Ovary (tissue), 9 donors: ENCODE data around the gene P2RY13. TPM values are rescaled to one million over a fixed set of nuclear protein-coding genes. Genes with fewer than 3 reads are reported as not detected.

Experiments used
- DNase-seq, 5 donors: peaks; one replicate each; pipeline ENCODE4 v3.0.0-alpha.2; 2019 to 2020
- H3K27ac ChIP-seq, 2 donors: fragments of 200-600 bp; one replicate each; pipeline versions ENCODE4 v1.5.1 to v1.8.0; 2019 to 2022
- H3K27me3 ChIP-seq: fragments of 200-600 bp; one replicate; pipeline ENCODE4 v1.8.0; 2022
- H3K36me3 ChIP-seq: fragments of 200-600 bp; sonication (generic); one replicate; pipeline ENCODE4 v1.5.1; 2019
- H3K4me1 ChIP-seq: one replicate; pipeline ENCODE4 v1.8.1; 2013; ENCODE audit warnings: mild to moderate bottlenecking, moderate library complexity; ENCODE audit not compliant: insufficient read depth
- H3K4me3 ChIP-seq: fragments of 200-600 bp; sonication (generic); one replicate; pipeline ENCODE4 v1.5.1; 2017
- H3K9me3 ChIP-seq, 2 donors: fragments of 200-600 bp in 1 of 2; sonication (generic) in 1 of 2; one replicate each; pipeline versions ENCODE4 v1.5.1 to v1.8.1; 2013 to 2019; ENCODE audit warnings: mild to moderate bottlenecking in 1 of 2, moderate library complexity in 1 of 2
- CTCF ChIP-seq, 3 donors: fragments of 450-650 bp in 2 of 3; fragments of 200-600 bp in 1 of 3; IDR thresholded peaks; one replicate each; pipeline versions ENCODE4 v1.5.1 to v1.8.0; 2016 to 2022; ENCODE audit warnings: antibody characterized with exemption in 3 of 3, mild to moderate bottlenecking in 1 of 3
- EP300 ChIP-seq: sonication (generic); formaldehyde crosslinking; IDR thresholded peaks from one replicate; pipeline ENCODE4 v1.6.1; 2017; ENCODE audit warnings: antibody characterized with exemption
- POLR2A ChIP-seq: fragments of 450-650 bp; IDR thresholded peaks from one replicate; pipeline ENCODE4 v1.6.1; 2017; ENCODE audit warnings: antibody characterized with exemption, mild to moderate bottlenecking, moderate library complexity
- WGBS, 3 donors: extraction: QIAGEN DNeasy Blood & Tissue Kit in 1 of 3; methylation state at CpG; one replicate each; pipeline versions ENCODE4 v1.1.5 to v1.1.7; 2013 to 2017; 5-methylcytosine and 5-hydroxymethylcytosine counted together
- intact Hi-C, 4 donors: fragments of 100-400 bp; cut with DNase I; formaldehyde crosslinking; loops; one replicate each; pipeline versions ENCODE4 v1.11.0 to v1.15.1; 2022 to 2023
- polyA plus RNA-seq, 2 donors: library from polyadenylated mRNA; stranded (reverse); fragments of 200-250 nt in 1 of 2; fragments of 350-450 nt in 1 of 2; fragmentation: Illumina TruSeq in 1 of 2; extraction: RNeasy Lipid Tissue Mini Kit (QIAGEN cat#74804) in 1 of 2; gene quantifications; one replicate each; pipeline ENCODE4 v1.2.3, GENCODE V29; 2013 to 2014
- total RNA-seq, 7 donors: library from RNA; depleted of rRNA in 2 of 7; stranded (reverse); fragments of >200 nt in 2 of 7; fragmentation: NEBNext Ultra II Directional in 3 of 7; extraction: Animal tissue kit (Norgen Biotek cat#: 25700) in 3 of 7; gene quantifications; one replicate each; pipeline versions ENCODE4 v1.1.0 to v1.2.4, GENCODE V29; 2016 to 2023
- donor health status: DM: no; HTN: no; CAD: no; lungs with moderate emphysema.
- donor health status: DM: no; HTN: no; CAD: no.
- donor health status: Bipolar disorder and iron deficiency.
- donor health status: DM: yes; HTN: yes; CAD: no.
- donor health status: DM: no; HTN: no; CAD: no.
- donor health status: DM: yes; HTN: yes; CAD: no.

Gene P2RY13
- total and polyA plus RNA-seq, 9 donors: 0.27 to 5.8 (median 0.56) TPM

DNA sequence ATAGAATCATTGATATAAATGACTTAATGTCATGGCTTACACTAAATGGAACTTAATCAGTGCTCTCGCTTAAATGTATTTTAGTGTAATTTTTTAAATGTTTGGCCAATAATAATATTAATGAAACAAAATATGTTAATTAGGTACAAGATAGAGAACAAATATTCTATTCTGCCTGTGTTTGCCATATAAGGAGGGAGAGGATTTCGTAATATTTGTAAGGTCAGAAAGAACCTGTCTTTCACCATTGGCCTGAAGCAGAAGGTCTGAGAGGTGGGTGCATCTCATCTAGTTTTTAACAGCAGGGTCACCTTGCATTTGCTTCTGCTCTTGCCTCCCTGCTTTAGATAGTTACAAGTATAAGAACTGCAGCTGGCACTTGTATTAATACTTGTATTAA is 15.2 kb downstream of the P2RY13 start:
- Histone ChIP-seq H3K27me3 (no peaks in the 10 kb centered on the region), H3K4me1 (no peaks in the 10 kb centered on the region), H3K4me3 (no peak overlapping the region), H3K36me3 (no peaks in the 10 kb centered on the region), H3K27ac (no peak overlapping the region), H3K9me3 (no peaks in the 10 kb centered on the region)
- TF ChIP-seq POLR2A: no peak
- WGBS, 3 donors: 85 to 98% (median 97%) methylated on average over 2 of the region's 2 CpGs
- DNase-seq: no peak
- intact Hi-C loops: no loop called here

GRCh38 chr3:151312972-151313371 is 16.4 kb downstream of the P2RY13 start:
- Histone ChIP-seq H3K36me3 (no peaks in the 10 kb centered on the region), H3K27ac (no peak overlapping the region), H3K4me1 (no peaks in the 10 kb centered on the region), H3K9me3 (no peaks in the 10 kb centered on the region), H3K27me3 (no peaks in the 10 kb centered on the region), H3K4me3 (no peak overlapping the region)
- intact Hi-C loops: no loop called here
- TF ChIP-seq EP300: no peak
- no peak for TF ChIP-seq POLR2A
- no peak for TF ChIP-seq CTCF (IDR thresholded peaks at IDR 0.05)
- WGBS, 3 donors: 89 to 91% (median 89%) methylated on average over 3 of the region's 3 CpGs
- DNase-seq: no peak

DNA sequence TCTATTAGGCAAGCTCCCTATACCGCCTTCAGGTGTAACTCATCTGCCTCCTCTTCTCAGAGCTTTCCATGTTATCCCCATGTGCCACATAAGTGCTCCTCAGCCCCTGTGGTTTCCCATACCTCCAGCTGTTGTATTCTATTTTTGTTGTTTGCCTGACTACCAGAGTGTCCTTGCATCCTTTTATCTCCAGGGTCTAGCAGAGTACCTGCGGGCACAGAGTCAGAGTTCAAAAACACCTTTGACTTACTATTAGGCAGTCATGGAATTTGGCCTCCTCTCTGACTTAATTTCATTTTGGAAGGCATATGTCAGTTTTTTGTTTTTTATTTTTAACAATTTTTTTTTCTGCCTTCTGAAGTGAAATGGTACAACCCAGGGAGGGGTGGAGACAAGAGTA is 19.8 kb downstream of the P2RY13 start:
- no peaks in the 10 kb centered on the region for H3K9me3 ChIP-seq
- no peak for DNase-seq
- no peak overlapping the region for H3K4me3 ChIP-seq
- TF ChIP-seq POLR2A (no peak), CTCF (IDR thresholded peaks at IDR 0.05) (no peak), EP300 (no peak)
- intact Hi-C loops: no loop called here
- H3K36me3 ChIP-seq: no peaks in the 10 kb centered on the region
- H3K27me3 ChIP-seq: no peaks in the 10 kb centered on the region
- H3K4me1 ChIP-seq: no peaks in the 10 kb centered on the region
- WGBS, 3 donors: 94 to 96% (median 96%) methylated on average over 2 of the region's 2 CpGs
- H3K27ac ChIP-seq: no peak overlapping the region

DNA sequence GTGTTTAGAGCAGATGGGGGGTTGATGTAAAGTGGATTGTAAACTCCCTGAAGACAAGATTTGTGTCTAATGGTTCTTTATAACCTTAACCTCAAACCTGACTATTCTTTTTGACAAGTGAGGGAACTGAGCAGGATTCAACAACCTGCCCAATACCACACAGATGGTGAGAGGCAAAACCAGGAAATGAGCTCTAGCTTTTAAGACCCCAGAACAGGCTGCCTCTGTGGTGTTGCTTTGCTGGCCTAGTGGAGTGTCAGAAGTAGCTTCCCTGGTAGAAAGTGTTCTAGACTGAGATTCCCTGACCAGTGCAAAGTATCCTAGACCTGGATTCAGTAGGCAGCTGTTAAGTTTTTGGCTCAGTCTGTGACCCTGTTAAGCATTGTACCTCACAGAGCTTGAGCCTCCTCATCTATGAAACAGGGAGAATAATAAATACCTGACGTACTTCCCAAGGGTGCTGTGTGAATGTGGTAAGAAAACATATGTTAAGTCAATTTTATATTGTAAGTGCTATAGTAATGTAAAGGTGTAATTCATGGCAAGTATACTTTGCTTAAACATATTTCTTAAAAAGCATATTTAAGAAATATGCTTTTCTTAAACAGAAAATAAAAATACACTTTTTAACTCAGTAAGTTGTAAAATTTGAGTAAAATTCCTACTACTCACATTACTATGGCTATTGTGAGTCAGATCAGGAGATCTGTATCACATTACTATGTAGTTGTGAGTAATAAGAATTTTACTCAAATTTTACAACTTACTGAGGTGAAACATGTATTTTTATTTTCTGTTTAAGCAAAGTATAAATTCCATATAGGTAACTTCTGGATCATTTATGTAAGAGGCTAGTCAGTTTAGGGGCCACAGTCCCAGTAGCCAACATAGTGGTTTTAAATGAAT is 21.5 kb downstream of the P2RY13 start:
- no peak for TF ChIP-seq CTCF (IDR thresholded peaks at IDR 0.05)
- no peak for TF ChIP-seq POLR2A
- no peak for TF ChIP-seq EP300
- H3K27me3 ChIP-seq: no peaks in the 10 kb centered on the region
- intact Hi-C loops: no loop called here
- DNase-seq: no peak
- no peaks in the 10 kb centered on the region for H3K36me3 ChIP-seq
- no peak overlapping the region for H3K27ac ChIP-seq
- H3K4me1 ChIP-seq: no peaks in the 10 kb centered on the region
- WGBS, 3 donors: 89 to 95% (median 92%) methylated on average over 1 of the region's 1 CpG
- no peak overlapping the region for H3K4me3 ChIP-seq
- no peaks in the 10 kb centered on the region for H3K9me3 ChIP-seq

DNA sequence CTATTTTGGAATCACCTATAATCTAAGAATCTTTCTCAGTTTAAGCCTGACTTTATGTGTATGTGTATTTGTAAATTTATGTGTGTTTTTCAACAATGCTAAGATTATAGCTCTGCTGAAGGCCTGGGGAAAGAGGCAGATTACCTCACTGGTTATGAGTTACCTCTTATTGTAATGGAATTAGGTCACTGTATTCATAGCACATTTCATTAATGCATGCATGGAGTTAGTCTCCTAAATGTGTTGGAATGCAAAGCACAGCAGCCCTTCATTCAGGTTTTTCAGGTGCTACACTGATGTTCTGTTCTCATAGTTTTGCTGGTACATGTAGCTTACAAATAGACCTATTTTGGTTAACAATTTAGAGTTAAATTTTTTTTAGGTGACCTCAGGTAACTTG is 22.2 kb downstream of the P2RY13 start:
- no peak for DNase-seq
- TF ChIP-seq POLR2A (no peak), EP300 (no peak), CTCF (IDR thresholded peaks at IDR 0.05) (no peak)

More for the DNA sequence above, 22.2 kb downstream of the P2RY13 start:
- Histone ChIP-seq H3K4me1 (no peaks in the 10 kb centered on the region), H3K9me3 (no peaks in the 10 kb centered on the region), H3K4me3 (no peak overlapping the region), H3K27me3 (no peaks in the 10 kb centered on the region), H3K27ac (no peak overlapping the region), H3K36me3 (no peaks in the 10 kb centered on the region)
- intact Hi-C loops: no loop called here
